Heart left ventricle (tissue), 13 donors: ENCODE data around the gene PEAK1.

Experiments
- POLR2A ChIP-seq, 2 donors: fragments of 450-650 bp; IDR thresholded peaks; one replicate each; pipeline ENCODE4 v1.6.1; 2017; ENCODE audit warnings: antibody characterized with exemption in 2 of 2, mild to moderate bottlenecking in 2 of 2, moderate library complexity in 2 of 2
- TF ChIP-seq, protein P1 (sequence below), 12 donors: fragments of 200-600 bp; sonication (generic) in 4 of 12; IDR thresholded peaks; one replicate each; pipeline versions ENCODE4 v1.5.0 to v1.8.0; 2018 to 2022; ENCODE audit warnings: antibody characterized with exemption in 12 of 12, mild to moderate bottlenecking in 5 of 12
- donor health status: ischemic (EF 13 %, LVEDD 7.1; RV severe dilation, severe dysfunction).
- donor health status: DM: no; HTN: yes; CAD: no.
- donor health status: DM: no; HTN: no; CAD: no.
- donor health status: ischemic (EF 25% LVEDD 6.9; RV normal size, moderate dysfunction).
- donor health status: ischemic (EF 25% LVEDD 5.7; RV mildly dilated, moderate dysfunction).
- donor health status: ischemic (EF 35%, LVEDD 5.7; RV mildly dilated, moderate dysfunction).
- donor health status: nonischemic (EF 11% LVEDD 7.7; RV severe dilation, severe dysfunction).
- donor health status: DM: yes; HTN: yes; CAD: no.
- donor health status: PGD.
- donor health status: ischemic (EF 29% LVEDD 5.4; RV normal size, mild dysfunction).
- donor health status: nonischemic (EF 23%, LVEDD 6.1; RV moderate dilation, normal function).

DNA sequence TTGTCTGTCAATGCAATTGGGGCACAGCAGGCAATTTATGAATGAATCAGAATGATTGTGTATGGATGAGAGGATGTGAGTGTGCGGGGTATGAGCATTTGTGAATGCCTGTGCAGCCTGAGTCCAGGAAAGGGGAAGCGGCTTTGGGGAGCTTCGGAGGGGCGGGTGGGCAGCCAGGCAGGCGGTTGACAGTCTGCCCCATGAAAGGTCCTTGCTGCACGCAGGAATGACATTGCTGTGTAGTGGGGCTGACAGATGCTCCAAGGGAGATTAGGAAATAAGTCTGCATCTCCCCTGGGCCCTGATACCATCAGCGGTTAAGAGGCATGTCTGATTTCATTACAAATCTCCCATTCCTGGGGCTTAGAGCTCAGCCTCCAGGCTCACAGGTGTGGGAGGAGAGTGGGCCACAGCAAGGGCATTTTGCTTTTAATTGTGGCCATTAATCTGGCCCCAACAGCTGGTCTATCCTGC lies 322.6 kb downstream of the PEAK1 start:
- TF ChIP-seq, protein P1, sequence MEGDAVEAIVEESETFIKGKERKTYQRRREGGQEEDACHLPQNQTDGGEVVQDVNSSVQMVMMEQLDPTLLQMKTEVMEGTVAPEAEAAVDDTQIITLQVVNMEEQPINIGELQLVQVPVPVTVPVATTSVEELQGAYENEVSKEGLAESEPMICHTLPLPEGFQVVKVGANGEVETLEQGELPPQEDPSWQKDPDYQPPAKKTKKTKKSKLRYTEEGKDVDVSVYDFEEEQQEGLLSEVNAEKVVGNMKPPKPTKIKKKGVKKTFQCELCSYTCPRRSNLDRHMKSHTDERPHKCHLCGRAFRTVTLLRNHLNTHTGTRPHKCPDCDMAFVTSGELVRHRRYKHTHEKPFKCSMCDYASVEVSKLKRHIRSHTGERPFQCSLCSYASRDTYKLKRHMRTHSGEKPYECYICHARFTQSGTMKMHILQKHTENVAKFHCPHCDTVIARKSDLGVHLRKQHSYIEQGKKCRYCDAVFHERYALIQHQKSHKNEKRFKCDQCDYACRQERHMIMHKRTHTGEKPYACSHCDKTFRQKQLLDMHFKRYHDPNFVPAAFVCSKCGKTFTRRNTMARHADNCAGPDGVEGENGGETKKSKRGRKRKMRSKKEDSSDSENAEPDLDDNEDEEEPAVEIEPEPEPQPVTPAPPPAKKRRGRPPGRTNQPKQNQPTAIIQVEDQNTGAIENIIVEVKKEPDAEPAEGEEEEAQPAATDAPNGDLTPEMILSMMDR (IDR thresholded peaks at IDR 0.05) = no peak
- no peak for TF ChIP-seq POLR2A (IDR thresholded peaks at IDR 0.05)
